ENCODE results near the gene RESF1. TPM values are rescaled to one million over a fixed set of nuclear protein-coding genes. Genes with fewer than 3 reads are reported as not detected.

Gene RESF1
- total RNA-seq, 1 experiment from 2014 or later, result 14.8 TPM

DNA sequence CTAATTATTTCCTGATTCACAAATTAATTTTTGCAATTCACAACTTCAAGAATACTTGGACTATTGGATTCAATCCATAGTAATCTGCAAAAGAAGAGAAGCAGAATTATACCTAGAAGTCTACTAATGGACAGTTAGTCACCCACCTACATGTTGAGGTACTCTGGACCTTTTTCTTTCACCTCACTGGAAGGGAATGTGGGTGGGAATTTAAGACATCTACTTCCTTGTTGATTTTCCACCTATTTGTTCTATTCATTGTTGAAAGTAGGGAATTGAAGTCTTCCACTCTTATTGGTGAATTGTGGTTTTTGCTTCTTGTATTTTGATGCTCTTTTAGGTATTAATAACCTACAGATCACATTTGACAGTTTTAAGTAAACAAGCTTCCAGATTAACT lies 11.0 kb downstream of the RESF1 start:
- Histone ChIP-seq H3K27me3 (ENCODE audit: low read length) (no peaks in the 10 kb centered on the region), H3K36me3 (ENCODE audit: low read depth, low read length) (peaks cover 16% of the 10 kb centered on the region; the same call in 1 of the 2 replicates), H3K4me1 (ENCODE audit: insufficient read depth, low read length) (no peaks in the 10 kb centered on the region), H2AFZ (ENCODE audit: low read length) (no peak overlapping the region), H3K4me2 (ENCODE audit: low read length) (no peak overlapping the region), H3K79me2 (ENCODE audit: low read length) (peaks cover 19% of the 10 kb centered on the region), H3K9me2 (replicated peaks; ENCODE audit: low read length) (no peaks in the 10 kb centered on the region), H3K9me3 (ENCODE audit: low read length) (no peaks in the 10 kb centered on the region), H3F3A (ENCODE audit: low read length, unreplicated experiment) (no peaks in the 10 kb centered on the region), H3K27ac (ENCODE audit: low read length) (no peak overlapping the region), H4K20me1 (ENCODE audit: low read length) (no peaks in the 10 kb centered on the region), H3K9ac (ENCODE audit: low read length) (no peak overlapping the region), H3K4me3 (ENCODE audit: low read length) (no peak overlapping the region)
- POLR2A ChIA-PET (ENCODE audit: unreplicated experiment), result no interaction called here
- intact Hi-C loops (cut with micrococcal nuclease), result no loop called here
- DNase-seq (no peak), ATAC-seq (no peak)
- BruUV-seq (replicated peaks), result no TSS peak
- TF ChIP-seq EZH2phosphoT487 (IDR thresholded peaks at IDR 0.05; ENCODE audit: borderline replicate concordance, low read length) (no peak), EZH2 (IDR thresholded peaks at IDR 0.05; ENCODE audit: low read length, unreplicated experiment) (no peak)
- TF ChIP-seq, protein P1, sequence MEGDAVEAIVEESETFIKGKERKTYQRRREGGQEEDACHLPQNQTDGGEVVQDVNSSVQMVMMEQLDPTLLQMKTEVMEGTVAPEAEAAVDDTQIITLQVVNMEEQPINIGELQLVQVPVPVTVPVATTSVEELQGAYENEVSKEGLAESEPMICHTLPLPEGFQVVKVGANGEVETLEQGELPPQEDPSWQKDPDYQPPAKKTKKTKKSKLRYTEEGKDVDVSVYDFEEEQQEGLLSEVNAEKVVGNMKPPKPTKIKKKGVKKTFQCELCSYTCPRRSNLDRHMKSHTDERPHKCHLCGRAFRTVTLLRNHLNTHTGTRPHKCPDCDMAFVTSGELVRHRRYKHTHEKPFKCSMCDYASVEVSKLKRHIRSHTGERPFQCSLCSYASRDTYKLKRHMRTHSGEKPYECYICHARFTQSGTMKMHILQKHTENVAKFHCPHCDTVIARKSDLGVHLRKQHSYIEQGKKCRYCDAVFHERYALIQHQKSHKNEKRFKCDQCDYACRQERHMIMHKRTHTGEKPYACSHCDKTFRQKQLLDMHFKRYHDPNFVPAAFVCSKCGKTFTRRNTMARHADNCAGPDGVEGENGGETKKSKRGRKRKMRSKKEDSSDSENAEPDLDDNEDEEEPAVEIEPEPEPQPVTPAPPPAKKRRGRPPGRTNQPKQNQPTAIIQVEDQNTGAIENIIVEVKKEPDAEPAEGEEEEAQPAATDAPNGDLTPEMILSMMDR (conservative IDR thresholded peaks at IDR 0.05; ENCODE audit: low read depth, low read length), result no peak
- CTCF ChIA-PET, result interaction anchor here (0.5 kb wide), 1 partner anchor 17 kb away, joined by 6 read pairs; no protein-coding TSS in a partner anchor

DNA sequence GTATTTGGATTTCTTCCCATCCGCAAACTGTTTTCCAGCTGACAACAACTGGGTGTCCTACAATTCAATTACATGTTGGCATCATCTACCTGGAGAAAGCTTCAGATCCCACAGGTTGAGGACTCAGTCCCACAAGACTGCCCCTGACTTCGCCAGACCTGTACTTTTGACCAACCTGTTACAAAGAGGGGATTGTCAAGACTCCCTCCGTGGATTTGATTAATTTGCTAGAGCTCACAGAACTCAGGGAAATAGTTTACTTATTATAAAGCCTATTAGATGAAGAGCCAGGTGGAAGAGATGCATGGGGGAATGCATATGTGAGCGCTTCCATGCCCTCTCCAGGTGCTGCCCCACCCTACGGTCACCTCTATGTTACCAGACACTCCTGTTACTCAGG lies 14.6 kb downstream of the RESF1 start:
- Histone ChIP-seq H2AFZ (ENCODE audit: low read length) (no peak overlapping the region), H3K9me2 (replicated peaks; ENCODE audit: low read length) (no peaks in the 10 kb centered on the region), H3K9me3 (ENCODE audit: low read length) (no peaks in the 10 kb centered on the region), H3K4me2 (ENCODE audit: low read length) (no peak overlapping the region), H3K27ac (ENCODE audit: low read length) (no peak overlapping the region), H3K4me3 (ENCODE audit: low read length) (no peak overlapping the region), H3K27me3 (ENCODE audit: low read length) (no peaks in the 10 kb centered on the region), H3K9ac (ENCODE audit: low read length) (no peak overlapping the region), H3F3A (ENCODE audit: low read length, unreplicated experiment) (no peaks in the 10 kb centered on the region), H3K79me2 (ENCODE audit: low read length) (peaks cover 3% of the 10 kb centered on the region; the same call in 1 of the 2 replicates), H3K4me1 (ENCODE audit: insufficient read depth, low read length) (no peaks in the 10 kb centered on the region), H4K20me1 (ENCODE audit: low read length) (no peaks in the 10 kb centered on the region), H3K36me3 (ENCODE audit: low read depth, low read length) (peaks cover 16% of the 10 kb centered on the region; the same call in 1 of the 2 replicates)
- TF ChIP-seq EZH2 (IDR thresholded peaks at IDR 0.05; ENCODE audit: low read length, unreplicated experiment) (no peak), EZH2phosphoT487 (IDR thresholded peaks at IDR 0.05; ENCODE audit: borderline replicate concordance, low read length) (no peak)
- TF ChIP-seq, protein P1 (conservative IDR thresholded peaks at IDR 0.05; ENCODE audit: low read depth, low read length), result no peak
- BruUV-seq (replicated peaks), result no TSS peak
- CTCF ChIA-PET, result no interaction called here
- POLR2A ChIA-PET (ENCODE audit: unreplicated experiment), result no interaction called here
- intact Hi-C loops (cut with micrococcal nuclease), result no loop called here
- DNase-seq (no peak), ATAC-seq (no peak)

DNA sequence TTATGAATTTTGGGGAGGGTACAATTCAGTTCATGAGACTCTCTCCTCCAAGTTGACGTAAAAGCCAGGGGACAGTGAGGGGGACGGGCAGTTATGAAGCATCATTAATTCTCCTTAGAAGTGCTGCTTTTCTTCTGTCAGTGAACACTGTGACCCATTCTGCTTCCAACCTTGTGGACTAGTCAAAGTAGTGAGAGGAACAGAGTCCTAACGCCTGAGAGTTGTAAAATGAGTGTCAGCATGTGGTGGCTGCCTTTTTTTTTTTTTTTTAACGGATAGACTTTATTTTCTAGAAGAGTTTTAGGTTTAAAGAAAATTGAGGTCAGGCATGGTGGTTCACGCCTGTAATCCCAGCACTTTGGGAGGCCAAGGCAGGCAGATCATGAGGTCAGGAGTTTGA lies 15.5 kb downstream of the RESF1 start:
- no peaks in the 10 kb centered on the region for H3K79me2 ChIP-seq (ENCODE audit: low read length)
- H3K9me3 ChIP-seq (ENCODE audit: low read length), result no peaks in the 10 kb centered on the region
- H3K4me3 ChIP-seq (ENCODE audit: low read length), result no peak overlapping the region
- no peaks in the 10 kb centered on the region for H4K20me1 ChIP-seq (ENCODE audit: low read length)
- POLR2A ChIA-PET (ENCODE audit: unreplicated experiment), result no interaction called here
- no peaks in the 10 kb centered on the region for H3K27me3 ChIP-seq (ENCODE audit: low read length)
- H3K36me3 ChIP-seq (ENCODE audit: low read depth, low read length), result peaks cover 16% of the 10 kb centered on the region; the same call in 1 of the 2 replicates
- BruUV-seq (replicated peaks), result no TSS peak
- H3F3A ChIP-seq (ENCODE audit: low read length, unreplicated experiment), result no peaks in the 10 kb centered on the region
- no peak for DNase-seq
- no peaks in the 10 kb centered on the region for H3K4me1 ChIP-seq (ENCODE audit: insufficient read depth, low read length)
- ATAC-seq, result no peak
- H3K9ac ChIP-seq (ENCODE audit: low read length), result no peak overlapping the region
- TF ChIP-seq, protein P1 (conservative IDR thresholded peaks at IDR 0.05; ENCODE audit: low read depth, low read length), result no peak
- TF ChIP-seq EZH2 (IDR thresholded peaks at IDR 0.05; ENCODE audit: low read length, unreplicated experiment) (no peak), EZH2phosphoT487 (IDR thresholded peaks at IDR 0.05; ENCODE audit: borderline replicate concordance, low read length) (no peak)
- no peak overlapping the region for H2AFZ ChIP-seq (ENCODE audit: low read length)
- H3K4me2 ChIP-seq (ENCODE audit: low read length), result no peak overlapping the region
- CTCF ChIA-PET, result no interaction called here
- H3K27ac ChIP-seq (ENCODE audit: low read length), result no peak overlapping the region
- intact Hi-C loops (cut with micrococcal nuclease), result no loop called here
- H3K9me2 ChIP-seq (replicated peaks; ENCODE audit: low read length), result no peaks in the 10 kb centered on the region

Measured in PC-3 (cell line).